DOHH2 (cell line): ENCODE results near the gene KLK11.

ENCODE experiments used
- EZH2phosphoT487 ChIP-seq: fragments of 200-600 bp; sonication (generic); IDR thresholded peaks from 2 replicates; pipeline ENCODE4 v1.6.1; 2017; ENCODE audit warnings: borderline replicate concordance, mild to moderate bottlenecking, antibody characterized with exemption, low read length, moderate library complexity, mixed read lengths
- TF ChIP-seq, protein P1 (sequence below): fragments of 200-600 bp; sonication (generic); IDR thresholded peaks from one replicate; pipeline ENCODE4 v1.5.1; 2014; ENCODE audit warnings: antibody characterized with exemption, mild to moderate bottlenecking, low read depth, low read length; ENCODE audit not compliant: poor library complexity, severe bottlenecking

DNA sequence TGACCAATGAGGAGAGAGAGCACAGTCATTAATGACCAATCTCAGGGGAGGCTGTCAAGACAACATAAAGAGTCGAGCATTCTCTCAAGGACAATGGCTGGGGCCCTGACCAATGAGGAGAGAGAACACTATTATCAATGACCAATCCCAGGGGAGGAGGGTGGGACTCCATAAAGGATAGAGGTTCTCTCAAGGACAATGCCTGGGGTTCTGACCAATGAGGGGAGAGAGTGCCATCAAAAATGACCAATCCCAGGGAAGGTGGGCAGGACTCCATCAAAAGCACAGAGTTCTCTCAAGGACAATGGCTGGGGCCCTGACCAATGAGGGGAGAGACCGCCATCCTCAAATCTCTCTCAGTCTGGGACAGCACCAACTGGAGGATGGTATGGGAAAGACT is 3.3 kb upstream of the KLK11 start:
- TF ChIP-seq, protein P1, sequence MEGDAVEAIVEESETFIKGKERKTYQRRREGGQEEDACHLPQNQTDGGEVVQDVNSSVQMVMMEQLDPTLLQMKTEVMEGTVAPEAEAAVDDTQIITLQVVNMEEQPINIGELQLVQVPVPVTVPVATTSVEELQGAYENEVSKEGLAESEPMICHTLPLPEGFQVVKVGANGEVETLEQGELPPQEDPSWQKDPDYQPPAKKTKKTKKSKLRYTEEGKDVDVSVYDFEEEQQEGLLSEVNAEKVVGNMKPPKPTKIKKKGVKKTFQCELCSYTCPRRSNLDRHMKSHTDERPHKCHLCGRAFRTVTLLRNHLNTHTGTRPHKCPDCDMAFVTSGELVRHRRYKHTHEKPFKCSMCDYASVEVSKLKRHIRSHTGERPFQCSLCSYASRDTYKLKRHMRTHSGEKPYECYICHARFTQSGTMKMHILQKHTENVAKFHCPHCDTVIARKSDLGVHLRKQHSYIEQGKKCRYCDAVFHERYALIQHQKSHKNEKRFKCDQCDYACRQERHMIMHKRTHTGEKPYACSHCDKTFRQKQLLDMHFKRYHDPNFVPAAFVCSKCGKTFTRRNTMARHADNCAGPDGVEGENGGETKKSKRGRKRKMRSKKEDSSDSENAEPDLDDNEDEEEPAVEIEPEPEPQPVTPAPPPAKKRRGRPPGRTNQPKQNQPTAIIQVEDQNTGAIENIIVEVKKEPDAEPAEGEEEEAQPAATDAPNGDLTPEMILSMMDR = no peak
- TF ChIP-seq EZH2phosphoT487 = no peak
